H1 (cell line): Measurements from ENCODE around the gene ALOX15. TPM values are rescaled to one million over a fixed set of nuclear protein-coding genes. Genes with fewer than 3 reads are reported as not detected.
"Not testable (repeated sequence)": the region's sequence is repeated elsewhere in the genome, so short reads cannot be mapped to it uniquely, and the experiment has no call there.

Experiments used
- CTCF ChIA-PET: fragments of 300-600 bp; sonication (Branson Sonifier 250); formaldehyde crosslinking; loops from one replicate; lab custom pipeline; 2021; ENCODE audit not compliant: partially characterized antibody; lab: Charles Lee
- POLR2A ChIA-PET: fragments of 300-600 bp; sonication (Branson Sonifier 250); formaldehyde crosslinking; loops from one replicate; lab custom pipeline; 2021; ENCODE audit warnings: inconsistent platforms; ENCODE audit not compliant: partially characterized antibody; lab: Charles Lee
- DNase-seq, 2 experiments: peaks; one replicate each; pipeline versions ENCODE4 v3.0.0 to v3.0.0-alpha.2; 2010 to 2022; ENCODE audit warnings: low spot score in 2 of 2, low read depth in 1 of 2, mixed read lengths in 1 of 2
- FAIRE-seq: peaks from 2 replicates; lab custom pipeline; 2011; peaks lifted over from hg19 to GRCh38; lab: Jason Lieb, UNC
- H2AFZ ChIP-seq: 2 replicates; pipeline ENCODE4 v1.8.1; 2012; ENCODE audit warnings: low read length, inconsistent platforms
- H2AK5ac ChIP-seq: 2 replicates; pipeline ENCODE4 v1.6.1; 2013; ENCODE audit warnings: low read depth, low read length
- H2BK120ac ChIP-seq: replicated peaks from 2 replicates; pipeline ENCODE3; 2013; ENCODE audit warnings: low read depth, low read length, inconsistent platforms
- H2BK12ac ChIP-seq: 2 replicates; pipeline ENCODE4 v1.6.1; 2013; ENCODE audit warnings: low read depth, low read length
- H2BK15ac ChIP-seq: 2 replicates; pipeline ENCODE4 v1.6.1; 2013; ENCODE audit warnings: low read length
- H2BK20ac ChIP-seq: 2 replicates; pipeline ENCODE4 v1.6.1; 2013; ENCODE audit warnings: low read length
- H2BK5ac ChIP-seq: 2 replicates; pipeline ENCODE4 v1.6.1; 2013; ENCODE audit warnings: low read depth, low read length
- H3K14ac ChIP-seq: 2 replicates; pipeline ENCODE4 v1.6.1; 2013; ENCODE audit warnings: inconsistent platforms; ENCODE audit not compliant: insufficient read length
- H3K18ac ChIP-seq: 2 replicates; pipeline ENCODE4 v1.6.1; 2013; ENCODE audit warnings: low read length; ENCODE audit errors: extremely low read depth
- H3K23ac ChIP-seq: 2 replicates; pipeline ENCODE4 v1.6.1; 2013; ENCODE audit warnings: inconsistent platforms; ENCODE audit not compliant: insufficient read length
- H3K23me2 ChIP-seq: 2 replicates; pipeline ENCODE4 v1.6.1; 2013; ENCODE audit warnings: low read depth, low read length
- H3K27ac ChIP-seq: 2 replicates; pipeline ENCODE4 v1.6.1; 2011; ENCODE audit warnings: low read depth, low read length, inconsistent platforms
- H3K27me3 ChIP-seq, 4 experiments: replicated peaks in 1 of 4; 1 replicate in 1 of 4; 2 replicates in 3 of 4; pipeline versions ENCODE4 v1.6.1 to v1.8.1; 2011 to 2013; ENCODE audit warnings: low read length in 3 of 4, mild to moderate bottlenecking in 3 of 4, inconsistent platforms in 2 of 4, mixed read lengths in 2 of 4, moderate library complexity in 1 of 4; ENCODE audit not compliant: control insufficient read depth in 3 of 4, insufficient read depth in 3 of 4; ENCODE audit errors: extremely low read depth in 1 of 4
- H3K36me3 ChIP-seq, 4 experiments: 2 replicates each; pipeline versions ENCODE4 v1.6.1 to v1.8.1; 2011 to 2013; ENCODE audit warnings: mild to moderate bottlenecking in 4 of 4, low read length in 3 of 4, moderate library complexity in 2 of 4, control low read depth in 1 of 4, inconsistent platforms in 1 of 4; ENCODE audit not compliant: insufficient read depth in 4 of 4, control insufficient read depth in 2 of 4
- H3K4ac ChIP-seq: replicated peaks from 2 replicates; pipeline ENCODE3; 2013; ENCODE audit warnings: low read length, low read depth, mixed read lengths, inconsistent platforms; ENCODE audit not compliant: insufficient read length
- H3K4me1 ChIP-seq, 4 experiments: replicated peaks in 1 of 4; 1 replicate in 1 of 4; 2 replicates in 3 of 4; pipeline versions ENCODE4 v1.6.1 to v1.8.1; 2011 to 2013; ENCODE audit warnings: low read length in 3 of 4, inconsistent platforms in 2 of 4, mixed read lengths in 1 of 4; ENCODE audit not compliant: insufficient read depth in 4 of 4, control insufficient read depth in 3 of 4
- H3K4me2 ChIP-seq, 2 experiments: 2 replicates each; pipeline versions ENCODE4 v1.6.1 to v1.8.1; 2011 to 2013; ENCODE audit warnings: low read depth in 2 of 2, low read length in 2 of 2, control low read depth in 1 of 2, inconsistent platforms in 1 of 2, mild to moderate bottlenecking in 1 of 2; ENCODE audit not compliant: insufficient read depth in 1 of 2
- H3K4me3 ChIP-seq, 4 experiments: fragments of 200-600, 300-600 bp in 1 of 4; sonication (generic), shearing (Covaris generic), sonication (Bioruptor Twin) in 1 of 4; 2 replicates each; pipeline versions ENCODE4 v1.5.1 to v1.8.1; 2011 to 2016; ENCODE audit warnings: low read length in 4 of 4, low read depth in 3 of 4, control low read depth in 2 of 4, inconsistent platforms in 2 of 4, mild to moderate bottlenecking in 2 of 4, mixed read lengths in 1 of 4, moderate library complexity in 1 of 4; ENCODE audit not compliant: insufficient read depth in 2 of 4; ENCODE audit errors: extremely low read depth in 1 of 4
- H3K56ac ChIP-seq: replicated peaks from 2 replicates; pipeline ENCODE3; 2013; ENCODE audit warnings: low read depth, mild to moderate bottlenecking, mixed read lengths, low read length, inconsistent platforms; ENCODE audit not compliant: insufficient read length
- H3K79me1 ChIP-seq: 2 replicates; pipeline ENCODE4 v1.6.1; 2013; ENCODE audit warnings: low read depth, low read length, control low read depth
- H3K79me2 ChIP-seq, 2 experiments: 2 replicates each; pipeline versions ENCODE4 v1.6.1 to v1.8.1; 2012 to 2013; ENCODE audit warnings: low read length in 2 of 2, mild to moderate bottlenecking in 2 of 2, inconsistent platforms in 1 of 2; ENCODE audit not compliant: insufficient read depth in 2 of 2, control insufficient read depth in 1 of 2
- H3K9ac ChIP-seq, 4 experiments: replicated peaks in 1 of 4; 1 replicate in 1 of 4; 2 replicates in 3 of 4; pipeline versions ENCODE4 v1.6.1 to v1.8.1; 2011 to 2013; ENCODE audit warnings: low read depth in 3 of 4, low read length in 3 of 4, control low read depth in 2 of 4, mild to moderate bottlenecking in 2 of 4, moderate library complexity in 2 of 4, inconsistent platforms in 1 of 4; ENCODE audit errors: extremely low read depth in 1 of 4
- H3K9me3 ChIP-seq, 2 experiments: 2 replicates each; pipeline versions ENCODE4 v1.6.1 to v1.8.1; 2012 to 2013; ENCODE audit warnings: mild to moderate bottlenecking in 2 of 2, moderate library complexity in 2 of 2, control low read depth in 1 of 2, inconsistent platforms in 1 of 2, low read depth in 1 of 2, low read length in 1 of 2, mixed read lengths in 1 of 2; ENCODE audit not compliant: insufficient read depth in 2 of 2
- H4K20me1 ChIP-seq, 2 experiments: replicated peaks in 1 of 2; 2 replicates each; pipeline versions ENCODE3 to v1.8.1; 2011 to 2013; ENCODE audit warnings: inconsistent platforms in 2 of 2, low read length in 2 of 2, mild to moderate bottlenecking in 1 of 2; ENCODE audit not compliant: insufficient read depth in 2 of 2, control insufficient read depth in 1 of 2
- H4K5ac ChIP-seq: 2 replicates; pipeline ENCODE4 v1.6.1; 2013; ENCODE audit warnings: low read length, low read depth, mixed read lengths, inconsistent platforms; ENCODE audit not compliant: insufficient read length
- H4K8ac ChIP-seq: 2 replicates; pipeline ENCODE4 v1.8.0; 2013; ENCODE audit warnings: mild to moderate bottlenecking, moderate library complexity, low read length, inconsistent platforms; ENCODE audit not compliant: insufficient read depth; ENCODE audit errors: extremely low read depth
- H4K91ac ChIP-seq: replicated peaks from 2 replicates; pipeline ENCODE3; 2013; ENCODE audit warnings: low read length, mixed read lengths, inconsistent platforms; ENCODE audit not compliant: insufficient read length
- FOSL1 ChIP-seq: IDR thresholded peaks from 2 replicates; pipeline ENCODE4 v1.6.1; 2011; ENCODE audit warnings: mild to moderate bottlenecking, low read depth, low read length, moderate library complexity; ENCODE audit not compliant: insufficient read depth
- SP2 ChIP-seq: IDR thresholded peaks from 2 replicates; pipeline ENCODE4 v1.6.1; 2012; ENCODE audit warnings: mild to moderate bottlenecking, low read length, inconsistent platforms
- WGBS, 2 experiments: shearing (Covaris generic) in 1 of 2; methylation state at CpG; one replicate each; pipeline versions ENCODE4 v1.1.6 to v1.1.7; 2013 to 2015; ENCODE audit warnings: low lambda C conversion rate in 2 of 2, mixed read lengths in 2 of 2, inconsistent platforms in 1 of 2, low coverage in 1 of 2, missing lambda C conversion rate in 1 of 2; ENCODE audit not compliant: insufficient replicate concordance in 2 of 2, insufficient coverage in 1 of 2, insufficient read length in 1 of 2; ENCODE audit errors: extremely low coverage in 1 of 2, missing lambda C conversion rate in 1 of 2; 5-methylcytosine and 5-hydroxymethylcytosine counted together
- polyA plus RNA-seq, 7 experiments: library from polyadenylated mRNA; depleted of rRNA in 3 of 7; stranded (reverse) in 5 of 7; unstranded in 2 of 7; fragments of >200 nt in 5 of 7; fragments of 200-250 nt in 2 of 7; gene quantifications; 1 replicate in 5 of 7; 2 replicates in 1 of 7; 4 replicates in 1 of 7; pipeline versions ENCODE4 v1.2.1 to v1.2.3, GENCODE V29; 2011 to 2013; ENCODE audit warnings: missing spikeins in 2 of 7, mixed read lengths in 2 of 7
- total RNA-seq: library from RNA; stranded (reverse); fragmentation: NEBNext Ultra II Directional; extraction: Animal tissue kit (Norgen Biotek cat#: 25700); gene quantifications from 2 replicates; pipeline ENCODE4 v1.2.1, GENCODE V29; 2021
- TF ChIP-seq, protein P1 (sequence below), 3 experiments: IDR thresholded peaks; 1 replicate in 2 of 3; 2 replicates in 1 of 3; pipeline versions ENCODE4 v1.5.1 to v1.6.1; 2011; ENCODE audit warnings: low read length in 3 of 3, mild to moderate bottlenecking in 3 of 3, inconsistent platforms in 2 of 3, low read depth in 1 of 3, moderate library complexity in 1 of 3; ENCODE audit not compliant: insufficient read depth in 1 of 3; ENCODE audit errors: control extremely low read depth in 1 of 3

Gene ALOX15
- total and polyA plus RNA-seq, 2 of the 8 experiments (the other 6 are each of a cell fraction or from before 2014, with no cell fraction given): 1.5 to 1.7 TPM

DNA sequence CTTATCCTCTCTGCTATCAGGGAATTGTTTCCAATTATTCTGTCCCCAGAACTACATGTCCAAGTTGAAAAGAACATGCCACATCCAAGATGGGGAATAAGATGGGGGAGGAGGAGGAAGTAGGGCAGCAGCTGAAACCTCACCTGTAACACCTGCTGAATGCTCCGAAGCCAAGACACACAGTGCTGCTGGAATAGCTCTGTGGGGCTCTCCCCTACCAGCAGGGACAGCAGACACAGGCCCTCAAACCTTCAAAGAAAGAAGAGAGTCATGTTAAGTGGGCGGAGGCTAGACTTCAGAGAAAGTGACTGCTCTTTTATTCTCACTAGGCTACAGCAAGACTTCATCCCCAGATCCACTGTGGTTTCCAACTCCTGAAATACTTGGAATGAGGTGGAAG is 49.3 kb upstream of the ALOX15 start (continued):
- TF ChIP-seq, protein P1, sequence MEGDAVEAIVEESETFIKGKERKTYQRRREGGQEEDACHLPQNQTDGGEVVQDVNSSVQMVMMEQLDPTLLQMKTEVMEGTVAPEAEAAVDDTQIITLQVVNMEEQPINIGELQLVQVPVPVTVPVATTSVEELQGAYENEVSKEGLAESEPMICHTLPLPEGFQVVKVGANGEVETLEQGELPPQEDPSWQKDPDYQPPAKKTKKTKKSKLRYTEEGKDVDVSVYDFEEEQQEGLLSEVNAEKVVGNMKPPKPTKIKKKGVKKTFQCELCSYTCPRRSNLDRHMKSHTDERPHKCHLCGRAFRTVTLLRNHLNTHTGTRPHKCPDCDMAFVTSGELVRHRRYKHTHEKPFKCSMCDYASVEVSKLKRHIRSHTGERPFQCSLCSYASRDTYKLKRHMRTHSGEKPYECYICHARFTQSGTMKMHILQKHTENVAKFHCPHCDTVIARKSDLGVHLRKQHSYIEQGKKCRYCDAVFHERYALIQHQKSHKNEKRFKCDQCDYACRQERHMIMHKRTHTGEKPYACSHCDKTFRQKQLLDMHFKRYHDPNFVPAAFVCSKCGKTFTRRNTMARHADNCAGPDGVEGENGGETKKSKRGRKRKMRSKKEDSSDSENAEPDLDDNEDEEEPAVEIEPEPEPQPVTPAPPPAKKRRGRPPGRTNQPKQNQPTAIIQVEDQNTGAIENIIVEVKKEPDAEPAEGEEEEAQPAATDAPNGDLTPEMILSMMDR (IDR thresholded peaks at IDR 0.05; ENCODE audit: control extremely low read depth in 1 of 3, insufficient read depth in 1 of 3, low read depth in 1 of 3, low read length in 3 of 3): no peak
- TF ChIP-seq FOSL1 (no peak), SP2 (no peak)

GRCh38 chr17:4689872-4690271 is 48.4 kb upstream of the ALOX15 start:
- H3K4ac ChIP-seq, H2BK20ac ChIP-seq, H3K14ac ChIP-seq, H2AK5ac ChIP-seq, H3K23ac ChIP-seq, H3K4me3 ChIP-seq, H4K8ac ChIP-seq, H3K18ac ChIP-seq, H2BK12ac ChIP-seq, DNase-seq, H3K27me3 ChIP-seq, H3K9ac ChIP-seq, H2AFZ ChIP-seq, H2BK120ac ChIP-seq, FAIRE-seq, H3K4me2 ChIP-seq, H4K91ac ChIP-seq, H3K23me2 ChIP-seq, H3K79me1 ChIP-seq, H4K5ac ChIP-seq, H3K27ac ChIP-seq, H3K4me1 ChIP-seq, H2BK5ac ChIP-seq, H3K9me3 ChIP-seq, H2BK15ac ChIP-seq, H3K56ac ChIP-seq: not testable (repeated sequence)
- H3K36me3 ChIP-seq: peaks cover 6 to 30% (median 21%) of the 10 kb centered on the region in 4 experiments
- H4K20me1 ChIP-seq: peaks cover 10 to 11% of the 10 kb centered on the region in 2 experiments
- ChIA-PET CTCF (interaction anchor here (0.9 to 1.4 kb wide), 3 partner anchors 19 to 128 kb away, joined by 3 to 4 read pairs (median 4); no protein-coding TSS in a partner anchor), POLR2A (interaction anchor here (1.2 to 1.7 kb wide), 3 partner anchors 14 to 254 kb away, joined by 3 to 5 read pairs (median 3); partner anchors contain the start of gene PELP1)
- 81% methylated on average over 12 of the region's 12 CpGs; no CpG with 5 or more reads in 1 of the 2 experiments for WGBS, 2 experiments
- H3K79me2 ChIP-seq: peaks cover 21 to 81% of the 10 kb centered on the region in 2 experiments
